ENCODE results near the gene DLEC1.
A peak's percentile ranks its signal among the peaks of the same experiment; 100 is the strongest.

DLEC1 gene

GRCh38 chr3:38083871-38084333 is 44.9 kb downstream of the DLEC1 start:
- no peak for ATAC-seq
- TF ChIP-seq ESRRG (CRISPR knock-in tag; IDR thresholded peaks at IDR 0.05) (no peak), ZNF565 (CRISPR knock-in tag; conservative IDR thresholded peaks at IDR 0.05; ENCODE audit: low read depth) (no peak), ZFP3 (CRISPR knock-in tag; IDR thresholded peaks at IDR 0.05) (no peak), CSRNP3 (CRISPR knock-in tag; IDR thresholded peaks at IDR 0.05) (no peak), ZFP30 (CRISPR knock-in tag; IDR thresholded peaks at IDR 0.05) (no peak), POU6F1 (CRISPR knock-in tag; IDR thresholded peaks at IDR 0.05; ENCODE audit: borderline replicate concordance, low read depth) (no peak), ZC3H10 (CRISPR knock-in tag; IDR thresholded peaks at IDR 0.05) (no peak), ISL1 (CRISPR knock-in tag; IDR thresholded peaks at IDR 0.05) (no peak), RARB (CRISPR knock-in tag; IDR thresholded peaks at IDR 0.05) (no peak), PPARA (CRISPR knock-in tag; IDR thresholded peaks at IDR 0.05; ENCODE audit: borderline replicate concordance) (no peak), CREB5 (CRISPR knock-in tag; IDR thresholded peaks at IDR 0.05; ENCODE audit: low read depth) (no peak)

DNA sequence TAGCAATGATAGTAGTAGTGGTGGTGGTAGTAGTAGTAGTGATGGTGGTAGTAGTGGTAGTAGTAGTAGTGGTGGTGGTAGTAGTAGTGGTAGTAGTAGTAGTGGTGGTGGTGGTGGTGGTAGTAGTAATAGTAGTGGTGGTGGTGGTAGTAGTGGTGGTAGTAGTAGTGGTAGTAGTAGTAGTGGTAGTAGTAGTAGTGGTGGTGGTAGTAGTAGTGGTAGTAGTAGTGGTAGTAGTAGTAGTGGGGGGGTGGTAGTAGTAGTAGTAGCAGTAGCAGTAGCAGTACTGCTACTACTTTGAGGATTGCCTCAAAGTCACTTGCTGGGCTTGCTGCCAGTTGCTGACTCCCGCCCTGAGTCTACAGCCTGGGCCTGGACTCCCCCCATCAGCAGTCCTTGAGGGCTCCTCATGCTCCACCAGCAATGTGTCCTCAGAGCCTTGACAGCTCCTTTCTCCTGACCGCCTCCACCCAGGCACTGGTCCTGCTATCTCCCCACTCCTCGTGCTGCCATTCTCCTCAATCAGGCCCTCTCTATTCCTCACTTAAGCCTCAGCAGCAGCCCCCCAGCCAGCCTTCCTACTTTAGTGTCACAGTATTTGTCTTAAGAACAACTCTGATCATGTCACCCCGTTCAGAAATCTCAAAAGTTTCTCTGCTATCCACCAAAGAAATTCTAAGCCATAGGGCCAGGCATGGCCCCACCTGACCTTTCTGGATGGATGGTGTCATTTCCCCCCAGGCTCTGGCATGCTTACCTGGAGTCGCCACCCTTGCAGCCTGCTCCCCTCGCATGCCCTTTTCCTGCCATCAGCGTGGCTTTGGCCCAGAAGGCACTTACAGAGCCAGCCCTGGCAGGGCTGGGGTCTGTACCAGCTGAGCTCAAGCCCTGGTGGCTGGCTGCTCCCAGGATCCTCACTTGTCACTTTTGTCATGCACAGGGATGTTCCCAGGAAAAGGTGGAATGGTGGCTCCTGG is 45.6 kb downstream of the DLEC1 start:
- TF ChIP-seq POU6F1 (CRISPR knock-in tag; IDR thresholded peaks at IDR 0.05; ENCODE audit: borderline replicate concordance, low read depth) (no peak), SNAI2 (CRISPR knock-in tag; IDR thresholded peaks at IDR 0.05) (no peak), ZFP3 (CRISPR knock-in tag; IDR thresholded peaks at IDR 0.05) (no peak), ZNF70 (CRISPR knock-in tag; IDR thresholded peaks at IDR 0.05) (no peak), PPARA (CRISPR knock-in tag; IDR thresholded peaks at IDR 0.05; ENCODE audit: borderline replicate concordance) (no peak), ZNF8 (CRISPR knock-in tag; IDR thresholded peaks at IDR 0.05) (no peak), CREB5 (CRISPR knock-in tag; IDR thresholded peaks at IDR 0.05; ENCODE audit: low read depth) (no peak)
- peak; percentile 70 for ATAC-seq

DNA sequence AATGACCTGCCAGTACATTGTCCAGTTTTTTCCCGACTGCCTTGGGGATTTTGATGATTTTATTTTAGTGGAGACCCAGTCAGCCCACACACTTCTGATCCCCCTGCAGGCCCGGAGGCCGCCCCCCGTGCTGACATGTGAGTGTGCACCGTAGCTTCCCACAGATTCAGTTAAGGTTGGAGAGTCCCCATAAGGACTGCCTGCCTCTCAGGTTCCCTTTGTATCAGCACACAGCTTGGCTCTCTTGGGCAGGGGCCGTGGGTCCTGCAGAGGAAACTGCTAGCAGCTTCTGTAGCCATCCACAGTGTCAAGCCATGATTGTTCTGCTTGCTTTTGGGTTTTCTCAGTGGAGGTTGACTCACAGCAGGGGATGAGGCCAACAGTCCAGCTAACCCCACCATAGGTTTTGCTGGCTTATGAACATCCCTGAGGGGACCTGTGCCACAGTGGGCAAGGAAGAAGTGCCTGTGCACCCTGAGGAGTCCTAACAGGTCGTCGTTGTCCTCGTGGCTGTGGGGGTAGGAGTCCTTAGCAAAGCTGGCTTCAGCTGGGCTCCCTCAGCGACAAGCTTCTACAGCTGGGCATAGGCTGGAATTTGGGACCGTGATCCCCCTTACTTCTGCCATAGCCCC is 46.4 kb downstream of the DLEC1 start:
- TF ChIP-seq ZNF8 (CRISPR knock-in tag; IDR thresholded peaks at IDR 0.05) = no peak
- TF ChIP-seq ZC3H10 (CRISPR knock-in tag; IDR thresholded peaks at IDR 0.05) = no peak
- no peak for TF ChIP-seq ZNF70 (CRISPR knock-in tag; IDR thresholded peaks at IDR 0.05)
- TF ChIP-seq, protein P1, sequence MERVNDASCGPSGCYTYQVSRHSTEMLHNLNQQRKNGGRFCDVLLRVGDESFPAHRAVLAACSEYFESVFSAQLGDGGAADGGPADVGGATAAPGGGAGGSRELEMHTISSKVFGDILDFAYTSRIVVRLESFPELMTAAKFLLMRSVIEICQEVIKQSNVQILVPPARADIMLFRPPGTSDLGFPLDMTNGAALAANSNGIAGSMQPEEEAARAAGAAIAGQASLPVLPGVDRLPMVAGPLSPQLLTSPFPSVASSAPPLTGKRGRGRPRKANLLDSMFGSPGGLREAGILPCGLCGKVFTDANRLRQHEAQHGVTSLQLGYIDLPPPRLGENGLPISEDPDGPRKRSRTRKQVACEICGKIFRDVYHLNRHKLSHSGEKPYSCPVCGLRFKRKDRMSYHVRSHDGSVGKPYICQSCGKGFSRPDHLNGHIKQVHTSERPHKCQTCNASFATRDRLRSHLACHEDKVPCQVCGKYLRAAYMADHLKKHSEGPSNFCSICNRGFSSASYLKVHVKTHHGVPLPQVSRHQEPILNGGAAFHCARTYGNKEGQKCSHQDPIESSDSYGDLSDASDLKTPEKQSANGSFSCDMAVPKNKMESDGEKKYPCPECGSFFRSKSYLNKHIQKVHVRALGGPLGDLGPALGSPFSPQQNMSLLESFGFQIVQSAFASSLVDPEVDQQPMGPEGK (CRISPR knock-in tag; IDR thresholded peaks at IDR 0.05; ENCODE audit: borderline replicate concordance) = no peak

GRCh38 chr3:38085943-38086324 is 46.9 kb downstream of the DLEC1 start:
- peak; percentile 9; the same call in 2 of the 3 replicates for ATAC-seq
- TF ChIP-seq BACH2 (CRISPR knock-in tag; IDR thresholded peaks at IDR 0.05; ENCODE audit: borderline replicate concordance) (no peak), TCF4 (CRISPR knock-in tag; IDR thresholded peaks at IDR 0.05; ENCODE audit: borderline replicate concordance) (no peak), ZFP30 (CRISPR knock-in tag; IDR thresholded peaks at IDR 0.05) (no peak), TOX (CRISPR knock-in tag; IDR thresholded peaks at IDR 0.05; ENCODE audit: borderline replicate concordance) (no peak), CSDC2 (CRISPR knock-in tag; IDR thresholded peaks at IDR 0.05) (no peak), ZNF565 (CRISPR knock-in tag; conservative IDR thresholded peaks at IDR 0.05; ENCODE audit: low read depth) (no peak), SNAI2 (CRISPR knock-in tag; IDR thresholded peaks at IDR 0.05) (no peak), ESRRG (CRISPR knock-in tag; IDR thresholded peaks at IDR 0.05) (no peak), ZFP3 (CRISPR knock-in tag; IDR thresholded peaks at IDR 0.05) (no peak), ARNTL (CRISPR knock-in tag; IDR thresholded peaks at IDR 0.05; ENCODE audit: borderline replicate concordance, low read depth) (no peak), CREB5 (CRISPR knock-in tag; IDR thresholded peaks at IDR 0.05; ENCODE audit: low read depth) (no peak), POU6F1 (CRISPR knock-in tag; IDR thresholded peaks at IDR 0.05; ENCODE audit: borderline replicate concordance, low read depth) (no peak), ZC3H10 (CRISPR knock-in tag; IDR thresholded peaks at IDR 0.05) (no peak)

More for the DNA sequence above, 46.4 kb downstream of the DLEC1 start:
- peak; percentile 48 for ATAC-seq

All from SK-N-SH treated with all-trans-retinoic acid at 6 μM for 48 hours (cell line).